NCI-H2107 treated with DMSO at 0.1 percent for 48 hours (cell line): ENCODE data around the gene CCK.
A peak's percentile ranks its signal among the peaks of the same experiment; 100 is the strongest.

Source experiments
- DNase-seq: peaks from one replicate; lab custom pipeline; 2025; ENCODE audit not compliant: unreplicated experiment; lab: John Stamatoyannopoulos, UW

The CCK gene

GRCh38 chr3:42226470-42227425 lies 39.2 kb downstream of the CCK start:
- peak; percentile 56 for DNase-seq

GRCh38 chr3:42225486-42226363 lies 40.3 kb downstream of the CCK start:
- DNase-seq: no peak

GRCh38 chr3:42224658-42225421 lies 41.1 kb downstream of the CCK start:
- peak; percentile 49 for DNase-seq

- DNase-seq: no peak
Observed at GRCh38 chr3:42224178-42224577, 41.8 kb downstream of the CCK start.

- no peak for DNase-seq
Observed at GRCh38 chr3:42222942-42223693, 42.9 kb downstream of the CCK start.

GRCh38 chr3:42220436-42221121 lies 45.4 kb downstream of the CCK start:
- DNase-seq: no peak

- no peak for DNase-seq
Observed at GRCh38 chr3:42216931-42217333, 49.1 kb downstream of the CCK start.

- DNase-seq: no peak
Observed at GRCh38 chr3:42216302-42216701, 49.7 kb downstream of the CCK start.

GRCh38 chr3:42214565-42215283 lies 51.3 kb downstream of the CCK start:
- DNase-seq: no peak

GRCh38 chr3:42214064-42214463 lies 51.9 kb downstream of the CCK start:
- DNase-seq: peak; percentile 81

- DNase-seq: peak; percentile 64
Observed at GRCh38 chr3:42213417-42213816, 52.6 kb downstream of the CCK start.

- no peak for DNase-seq
Observed at GRCh38 chr3:42210726-42211125, 55.3 kb downstream of the CCK start.

- no peak for DNase-seq
Observed at GRCh38 chr3:42209917-42210316, 56.1 kb downstream of the CCK start.
